Measurements from ENCODE around the gene AP5M1. TPM values are rescaled to one million over a fixed set of nuclear protein-coding genes. Genes with fewer than 3 reads are reported as not detected.

AP5M1 gene
- total and polyA plus RNA-seq, 2 of the 13 experiments (the other 11 are each of a cell fraction or from before 2014, with no cell fraction given): 14.8 to 35.0 TPM

DNA sequence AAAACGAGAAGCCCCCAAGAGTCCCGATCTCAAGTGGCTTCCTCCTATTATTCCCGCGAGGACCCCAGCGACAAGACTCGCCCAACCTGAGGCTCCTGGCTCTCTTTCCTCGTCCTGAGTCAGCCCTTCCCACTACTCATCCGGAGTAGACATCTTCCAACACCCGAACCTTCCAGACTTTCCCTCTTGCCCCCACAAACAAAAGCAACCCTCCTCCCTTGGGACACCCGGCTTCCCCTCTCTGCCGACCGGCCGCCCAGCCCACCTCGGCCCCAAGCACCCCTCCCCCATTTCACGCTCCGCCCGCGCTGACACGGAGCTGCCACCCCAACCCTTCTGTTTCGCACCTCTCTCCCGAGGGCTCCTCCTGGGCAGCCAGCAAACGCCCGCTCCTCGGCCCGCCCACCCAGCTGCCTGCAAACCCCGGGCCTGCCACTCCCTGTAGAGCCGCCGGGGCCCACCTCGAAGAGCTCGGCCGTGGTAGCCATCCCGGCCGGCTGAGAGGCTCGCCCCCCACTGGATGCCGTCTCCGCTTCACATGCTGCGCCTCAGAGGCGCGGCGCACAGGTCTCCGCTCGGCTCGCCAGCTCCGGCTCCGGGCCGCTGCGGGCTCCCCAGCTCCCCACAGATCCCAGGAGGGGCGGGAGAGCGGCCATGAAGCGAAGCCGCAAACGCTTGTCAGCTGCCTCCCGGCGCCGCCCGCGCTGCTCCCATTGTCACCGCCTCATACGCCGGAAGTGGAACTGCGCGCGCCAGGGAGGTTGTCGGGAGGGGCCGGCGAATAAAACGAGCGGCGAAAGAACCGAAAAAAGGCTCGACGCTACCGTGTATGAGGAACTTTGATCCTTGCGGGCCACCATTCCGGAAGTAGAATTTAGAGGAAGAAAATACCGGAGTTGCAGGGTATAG is at the start of gene AP5M1, which contains the start of gene EXOC5 (continued):
- TF ChIP-seq, protein P1, sequence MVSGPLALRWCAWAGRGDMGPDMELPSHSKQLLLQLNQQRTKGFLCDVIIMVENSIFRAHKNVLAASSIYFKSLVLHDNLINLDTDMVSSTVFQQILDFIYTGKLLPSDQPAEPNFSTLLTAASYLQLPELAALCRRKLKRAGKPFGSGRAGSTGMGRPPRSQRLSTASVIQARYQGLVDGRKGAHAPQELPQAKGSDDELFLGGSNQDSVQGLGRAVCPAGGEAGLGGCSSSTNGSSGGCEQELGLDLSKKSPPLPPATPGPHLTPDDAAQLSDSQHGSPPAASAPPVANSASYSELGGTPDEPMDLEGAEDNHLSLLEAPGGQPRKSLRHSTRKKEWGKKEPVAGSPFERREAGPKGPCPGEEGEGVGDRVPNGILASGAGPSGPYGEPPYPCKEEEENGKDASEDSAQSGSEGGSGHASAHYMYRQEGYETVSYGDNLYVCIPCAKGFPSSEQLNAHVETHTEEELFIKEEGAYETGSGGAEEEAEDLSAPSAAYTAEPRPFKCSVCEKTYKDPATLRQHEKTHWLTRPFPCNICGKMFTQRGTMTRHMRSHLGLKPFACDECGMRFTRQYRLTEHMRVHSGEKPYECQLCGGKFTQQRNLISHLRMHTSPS (CRISPR knock-in tag; IDR thresholded peaks at IDR 0.05; ENCODE audit: low read depth): no peak
- TF ChIP-seq, protein P2, sequence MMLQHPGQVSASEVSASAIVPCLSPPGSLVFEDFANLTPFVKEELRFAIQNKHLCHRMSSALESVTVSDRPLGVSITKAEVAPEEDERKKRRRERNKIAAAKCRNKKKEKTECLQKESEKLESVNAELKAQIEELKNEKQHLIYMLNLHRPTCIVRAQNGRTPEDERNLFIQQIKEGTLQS (CRISPR knock-in tag; IDR thresholded peaks at IDR 0.05): no peak; the same call in 1 of the 2 replicates
- TF ChIP-seq KDM6A (CRISPR knock-in tag; IDR thresholded peaks at IDR 0.05; ENCODE audit: low read depth) (no peak), ZMYM3 (CRISPR knock-in tag; IDR thresholded peaks at IDR 0.05) (peak; percentile 70; the same call in 1 of the 2 replicates), TGIF2 (CRISPR knock-in tag; IDR thresholded peaks at IDR 0.05) (peak; percentile 85), DMAP1 (CRISPR knock-in tag; IDR thresholded peaks at IDR 0.05) (peak; percentile 91), RFXANK (CRISPR knock-in tag; IDR thresholded peaks at IDR 0.05) (no peak), ZSCAN31 (CRISPR knock-in tag; IDR thresholded peaks at IDR 0.05; ENCODE audit: low read depth) (0 out of 2 replicates have a peak, but pooled peaks have one; percentile 43), SUZ12 (IDR thresholded peaks at IDR 0.05; ENCODE audit: low read depth, low read length) (no peak), FOSL1 (CRISPR knock-in tag; IDR thresholded peaks at IDR 0.05; ENCODE audit: borderline replicate concordance) (no peak), ZNF672 (CRISPR knock-in tag; IDR thresholded peaks at IDR 0.05) (peak; percentile 67; the same call in 1 of the 2 replicates), NFATC3 (CRISPR knock-in tag; IDR thresholded peaks at IDR 0.05) (no peak), ZNF878 (CRISPR knock-in tag; IDR thresholded peaks at IDR 0.05) (peak; percentile 85), TOPORS (CRISPR knock-in tag; IDR thresholded peaks at IDR 0.05) (no peak; the same call in 1 of the 2 replicates), MTF2 (CRISPR knock-in tag; IDR thresholded peaks at IDR 0.05; ENCODE audit: borderline replicate concordance) (peak; percentile 76; the same call in 1 of the 2 replicates)
- TF ChIP-seq, protein P3, sequence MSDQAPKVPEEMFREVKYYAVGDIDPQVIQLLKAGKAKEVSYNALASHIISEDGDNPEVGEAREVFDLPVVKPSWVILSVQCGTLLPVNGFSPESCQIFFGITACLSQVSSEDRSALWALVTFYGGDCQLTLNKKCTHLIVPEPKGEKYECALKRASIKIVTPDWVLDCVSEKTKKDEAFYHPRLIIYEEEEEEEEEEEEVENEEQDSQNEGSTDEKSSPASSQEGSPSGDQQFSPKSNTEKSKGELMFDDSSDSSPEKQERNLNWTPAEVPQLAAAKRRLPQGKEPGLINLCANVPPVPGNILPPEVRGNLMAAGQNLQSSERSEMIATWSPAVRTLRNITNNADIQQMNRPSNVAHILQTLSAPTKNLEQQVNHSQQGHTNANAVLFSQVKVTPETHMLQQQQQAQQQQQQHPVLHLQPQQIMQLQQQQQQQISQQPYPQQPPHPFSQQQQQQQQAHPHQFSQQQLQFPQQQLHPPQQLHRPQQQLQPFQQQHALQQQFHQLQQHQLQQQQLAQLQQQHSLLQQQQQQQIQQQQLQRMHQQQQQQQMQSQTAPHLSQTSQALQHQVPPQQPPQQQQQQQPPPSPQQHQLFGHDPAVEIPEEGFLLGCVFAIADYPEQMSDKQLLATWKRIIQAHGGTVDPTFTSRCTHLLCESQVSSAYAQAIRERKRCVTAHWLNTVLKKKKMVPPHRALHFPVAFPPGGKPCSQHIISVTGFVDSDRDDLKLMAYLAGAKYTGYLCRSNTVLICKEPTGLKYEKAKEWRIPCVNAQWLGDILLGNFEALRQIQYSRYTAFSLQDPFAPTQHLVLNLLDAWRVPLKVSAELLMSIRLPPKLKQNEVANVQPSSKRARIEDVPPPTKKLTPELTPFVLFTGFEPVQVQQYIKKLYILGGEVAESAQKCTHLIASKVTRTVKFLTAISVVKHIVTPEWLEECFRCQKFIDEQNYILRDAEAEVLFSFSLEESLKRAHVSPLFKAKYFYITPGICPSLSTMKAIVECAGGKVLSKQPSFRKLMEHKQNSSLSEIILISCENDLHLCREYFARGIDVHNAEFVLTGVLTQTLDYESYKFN (CRISPR knock-in tag; conservative IDR thresholded peaks at IDR 0.05): peak; percentile 58
- TF ChIP-seq, protein P4, sequence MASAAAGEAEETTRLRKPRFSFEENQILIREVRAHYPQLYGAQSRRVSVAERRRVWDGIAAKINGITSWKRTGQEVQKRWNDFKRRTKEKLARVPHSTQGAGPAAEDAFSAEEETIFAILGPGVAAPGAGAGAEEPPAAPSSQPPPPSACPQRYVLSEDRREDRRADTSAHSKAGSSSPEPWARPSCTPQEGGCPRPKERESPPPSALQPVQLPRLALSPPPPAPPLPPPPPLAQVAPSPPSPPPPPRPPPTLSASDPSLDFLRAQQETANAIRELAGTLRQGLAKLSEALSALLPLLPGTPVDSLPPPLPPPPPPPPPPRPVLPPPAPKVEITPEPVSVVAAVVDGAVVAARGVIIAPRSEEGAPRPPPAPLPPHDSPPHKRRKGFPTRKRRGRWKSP (CRISPR knock-in tag; IDR thresholded peaks at IDR 0.05): peak; percentile 91
- TF ChIP-seq, protein P5, sequence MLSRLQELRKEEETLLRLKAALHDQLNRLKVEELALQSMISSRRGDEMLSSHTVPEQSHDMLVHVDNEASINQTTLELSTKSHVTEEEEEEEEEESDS (CRISPR knock-in tag; IDR thresholded peaks at IDR 0.05; ENCODE audit: borderline replicate concordance): no peak
- TF ChIP-seq, protein P6, sequence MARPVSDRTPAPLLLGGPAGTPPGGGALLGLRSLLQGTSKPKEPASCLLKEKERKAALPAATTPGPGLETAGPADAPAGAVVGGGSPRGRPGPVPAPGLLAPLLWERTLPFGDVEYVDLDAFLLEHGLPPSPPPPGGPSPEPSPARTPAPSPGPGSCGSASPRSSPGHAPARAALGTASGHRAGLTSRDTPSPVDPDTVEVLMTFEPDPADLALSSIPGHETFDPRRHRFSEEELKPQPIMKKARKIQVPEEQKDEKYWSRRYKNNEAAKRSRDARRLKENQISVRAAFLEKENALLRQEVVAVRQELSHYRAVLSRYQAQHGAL (CRISPR knock-in tag; IDR thresholded peaks at IDR 0.05; ENCODE audit: not compliant biosample characterization): no peak
- TF ChIP-seq, protein P7, sequence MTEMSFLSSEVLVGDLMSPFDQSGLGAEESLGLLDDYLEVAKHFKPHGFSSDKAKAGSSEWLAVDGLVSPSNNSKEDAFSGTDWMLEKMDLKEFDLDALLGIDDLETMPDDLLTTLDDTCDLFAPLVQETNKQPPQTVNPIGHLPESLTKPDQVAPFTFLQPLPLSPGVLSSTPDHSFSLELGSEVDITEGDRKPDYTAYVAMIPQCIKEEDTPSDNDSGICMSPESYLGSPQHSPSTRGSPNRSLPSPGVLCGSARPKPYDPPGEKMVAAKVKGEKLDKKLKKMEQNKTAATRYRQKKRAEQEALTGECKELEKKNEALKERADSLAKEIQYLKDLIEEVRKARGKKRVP (CRISPR knock-in tag; IDR thresholded peaks at IDR 0.05): peak in 1 of 2 experiments; percentile 81; a peak in 1 of 4 replicates
